Measurements from ENCODE around the gene ECI1.

Gene ECI1

GRCh38 chr16:2287916-2288547 lies 36.6 kb upstream of the ECI1 start:
- no peaks in the 10 kb centered on the region for H3K9me3 ChIP-seq (ENCODE audit: low read length)
- no peaks in the 10 kb centered on the region for H3K4me1 ChIP-seq (ENCODE audit: insufficient read depth, low read length)
- H3K4me3 ChIP-seq (ENCODE audit: low read depth in 1 of 2, low read length in 2 of 2), result no peak overlapping the region
- H3K36me3 ChIP-seq (ENCODE audit: insufficient read depth, low read length), result peaks cover 14% of the 10 kb centered on the region
- H3K9ac ChIP-seq (ENCODE audit: low read length), result no peak overlapping the region
- H3K27ac ChIP-seq (ENCODE audit: low read depth, low read length), result no peak overlapping the region
- no peaks in the 10 kb centered on the region for H3K27me3 ChIP-seq (ENCODE audit: control insufficient read depth in 1 of 2, insufficient read depth in 2 of 2, low read length in 2 of 2)

GRCh38 chr16:2286550-2286949 lies 35.2 kb upstream of the ECI1 start:
- no peak overlapping the region for H3K9ac ChIP-seq (ENCODE audit: low read length)
- no peaks in the 10 kb centered on the region for H3K4me1 ChIP-seq (ENCODE audit: insufficient read depth, low read length)
- no peaks in the 10 kb centered on the region for H3K9me3 ChIP-seq (ENCODE audit: low read length)
- peaks cover 14% of the 10 kb centered on the region for H3K36me3 ChIP-seq (ENCODE audit: insufficient read depth, low read length)
- H3K4me3 ChIP-seq (ENCODE audit: low read depth in 1 of 2, low read length in 2 of 2), result no peak overlapping the region
- no peaks in the 10 kb centered on the region for H3K27me3 ChIP-seq (ENCODE audit: control insufficient read depth in 1 of 2, insufficient read depth in 2 of 2, low read length in 2 of 2)
- no peak overlapping the region for H3K27ac ChIP-seq (ENCODE audit: low read depth, low read length)

- peaks cover 14% of the 10 kb centered on the region for H3K36me3 ChIP-seq (ENCODE audit: insufficient read depth, low read length)
- H3K27ac ChIP-seq (ENCODE audit: low read depth, low read length), result no peak overlapping the region
- no peaks in the 10 kb centered on the region for H3K27me3 ChIP-seq (ENCODE audit: control insufficient read depth in 1 of 2, insufficient read depth in 2 of 2, low read length in 2 of 2)
- no peaks in the 10 kb centered on the region for H3K4me1 ChIP-seq (ENCODE audit: insufficient read depth, low read length)
- H3K4me3 ChIP-seq (ENCODE audit: low read depth in 1 of 2, low read length in 2 of 2), result no peak overlapping the region
- no peak overlapping the region for H3K9ac ChIP-seq (ENCODE audit: low read length)
- no peaks in the 10 kb centered on the region for H3K9me3 ChIP-seq (ENCODE audit: low read length)
Observed at GRCh38 chr16:2285731-2286191, 34.4 kb upstream of the ECI1 start.

- Histone ChIP-seq H3K36me3 (ENCODE audit: insufficient read depth, low read length) (peaks cover 14% of the 10 kb centered on the region), H3K4me1 (ENCODE audit: insufficient read depth, low read length) (no peaks in the 10 kb centered on the region), H3K9me3 (ENCODE audit: low read length) (no peaks in the 10 kb centered on the region), H3K4me3 (ENCODE audit: low read depth in 1 of 2, low read length in 2 of 2) (no peak overlapping the region), H3K27ac (ENCODE audit: low read depth, low read length) (no peak overlapping the region), H3K27me3 (ENCODE audit: control insufficient read depth in 1 of 2, insufficient read depth in 2 of 2, low read length in 2 of 2) (no peaks in the 10 kb centered on the region), H3K9ac (ENCODE audit: low read length) (no peak overlapping the region)
Observed at GRCh38 chr16:2284797-2285576, 33.6 kb upstream of the ECI1 start.

GRCh38 chr16:2284001-2284770 lies 32.8 kb upstream of the ECI1 start:
- H3K36me3 ChIP-seq (ENCODE audit: insufficient read depth, low read length), result peaks cover 14% of the 10 kb centered on the region
- no peak overlapping the region for H3K27ac ChIP-seq (ENCODE audit: low read depth, low read length)
- no peaks in the 10 kb centered on the region for H3K27me3 ChIP-seq (ENCODE audit: control insufficient read depth in 1 of 2, insufficient read depth in 2 of 2, low read length in 2 of 2)
- H3K9me3 ChIP-seq (ENCODE audit: low read length), result no peaks in the 10 kb centered on the region
- no peak overlapping the region for H3K4me3 ChIP-seq (ENCODE audit: low read depth in 1 of 2, low read length in 2 of 2)
- H3K4me1 ChIP-seq (ENCODE audit: insufficient read depth, low read length), result no peaks in the 10 kb centered on the region
- no peak overlapping the region for H3K9ac ChIP-seq (ENCODE audit: low read length)

GRCh38 chr16:2282866-2283555 lies 31.6 kb upstream of the ECI1 start:
- H3K9me3 ChIP-seq (ENCODE audit: low read length), result no peaks in the 10 kb centered on the region
- H3K4me3 ChIP-seq (ENCODE audit: low read depth in 1 of 2, low read length in 2 of 2), result no peak overlapping the region
- H3K9ac ChIP-seq (ENCODE audit: low read length), result no peak overlapping the region
- no peak overlapping the region for H3K27ac ChIP-seq (ENCODE audit: low read depth, low read length)
- H3K27me3 ChIP-seq (ENCODE audit: control insufficient read depth in 1 of 2, insufficient read depth in 2 of 2, low read length in 2 of 2), result no peaks in the 10 kb centered on the region
- H3K36me3 ChIP-seq (ENCODE audit: insufficient read depth, low read length), result peaks cover 9% of the 10 kb centered on the region
- no peaks in the 10 kb centered on the region for H3K4me1 ChIP-seq (ENCODE audit: insufficient read depth, low read length)

GRCh38 chr16:2282262-2282661 lies 30.9 kb upstream of the ECI1 start:
- H3K36me3 ChIP-seq (ENCODE audit: insufficient read depth, low read length), result peaks cover 9% of the 10 kb centered on the region
- no peak overlapping the region for H3K9ac ChIP-seq (ENCODE audit: low read length)
- no peaks in the 10 kb centered on the region for H3K9me3 ChIP-seq (ENCODE audit: low read length)
- H3K27me3 ChIP-seq (ENCODE audit: control insufficient read depth in 1 of 2, insufficient read depth in 2 of 2, low read length in 2 of 2), result no peaks in the 10 kb centered on the region
- H3K27ac ChIP-seq (ENCODE audit: low read depth, low read length), result no peak overlapping the region
- H3K4me1 ChIP-seq (ENCODE audit: insufficient read depth, low read length), result no peaks in the 10 kb centered on the region
- no peak overlapping the region for H3K4me3 ChIP-seq (ENCODE audit: low read depth in 1 of 2, low read length in 2 of 2)

GRCh38 chr16:2280981-2281542 lies 29.7 kb upstream of the ECI1 start:
- no peak overlapping the region for H3K4me3 ChIP-seq (ENCODE audit: low read depth in 1 of 2, low read length in 2 of 2)
- H3K4me1 ChIP-seq (ENCODE audit: insufficient read depth, low read length), result no peaks in the 10 kb centered on the region
- no peaks in the 10 kb centered on the region for H3K9me3 ChIP-seq (ENCODE audit: low read length)
- peaks cover 9% of the 10 kb centered on the region for H3K36me3 ChIP-seq (ENCODE audit: insufficient read depth, low read length)
- no peak overlapping the region for H3K27ac ChIP-seq (ENCODE audit: low read depth, low read length)
- H3K9ac ChIP-seq (ENCODE audit: low read length), result no peak overlapping the region
- H3K27me3 ChIP-seq (ENCODE audit: control insufficient read depth in 1 of 2, insufficient read depth in 2 of 2, low read length in 2 of 2), result no peaks in the 10 kb centered on the region

- H3K27ac ChIP-seq (ENCODE audit: low read depth, low read length), result no peak overlapping the region
- no peak overlapping the region for H3K9ac ChIP-seq (ENCODE audit: low read length)
Observed at GRCh38 chr16:2280461-2280860, 29.1 kb upstream of the ECI1 start.

GRCh38 chr16:2278956-2279800 lies 27.8 kb upstream of the ECI1 start:
- Histone ChIP-seq H3K4me1 (ENCODE audit: insufficient read depth, low read length) (no peaks in the 10 kb centered on the region), H3K36me3 (ENCODE audit: insufficient read depth, low read length) (peaks cover 7% of the 10 kb centered on the region), H3K9me3 (ENCODE audit: low read length) (no peaks in the 10 kb centered on the region), H3K27me3 (ENCODE audit: control insufficient read depth in 1 of 2, insufficient read depth in 2 of 2, low read length in 2 of 2) (no peaks in the 10 kb centered on the region), H3K4me3 (ENCODE audit: low read depth in 1 of 2, low read length in 2 of 2) (no peak overlapping the region), H3K27ac (ENCODE audit: low read depth, low read length) (no peak overlapping the region), H3K9ac (ENCODE audit: low read length) (no peak overlapping the region)

More at GRCh38 chr16:2280461-2280860, 29.1 kb upstream of the ECI1 start:
- no peaks in the 10 kb centered on the region for H3K9me3 ChIP-seq (ENCODE audit: low read length)
- H3K27me3 ChIP-seq (ENCODE audit: control insufficient read depth in 1 of 2, insufficient read depth in 2 of 2, low read length in 2 of 2), result no peaks in the 10 kb centered on the region
- peaks cover 9% of the 10 kb centered on the region for H3K36me3 ChIP-seq (ENCODE audit: insufficient read depth, low read length)
- no peaks in the 10 kb centered on the region for H3K4me1 ChIP-seq (ENCODE audit: insufficient read depth, low read length)
- H3K4me3 ChIP-seq (ENCODE audit: low read depth in 1 of 2, low read length in 2 of 2), result no peak overlapping the region
